OCI-LY7 (cell line): ENCODE results near the gene GADD45B. TPM values are rescaled to one million over a fixed set of nuclear protein-coding genes. Genes with fewer than 3 reads are reported as not detected.
"Not testable (repeated sequence)": the region's sequence is repeated elsewhere in the genome, so short reads cannot be mapped to it uniquely, and the experiment has no call there.

Source experiments
- BruUV-seq: library from RNA; stranded (reverse); fragments of 400-500 nt; replicated peaks from 2 replicates; lab custom pipeline; 2021; lab: Mats Ljungman, UMichigan
- CTCF ChIA-PET: fragments of 300-600 bp; sonication (Branson Sonifier 250); formaldehyde crosslinking; loops from one replicate; lab custom pipeline; 2022; ENCODE audit warnings: antibody characterized with exemption; ENCODE audit not compliant: unreplicated experiment; lab: Charles Lee
- POLR2A ChIA-PET: fragments of 300-600 bp; sonication (Branson Sonifier 250); formaldehyde crosslinking; loops from one replicate; lab custom pipeline; 2022; ENCODE audit warnings: antibody characterized with exemption; lab: Charles Lee
- DNase-seq: peaks from one replicate; pipeline ENCODE4 v3.0.0-alpha.2; 2015; ENCODE audit warnings: low spot score
- H2AFZ ChIP-seq: fragments of 200-600 bp; sonication (generic), shearing (Covaris generic); 2 replicates; pipeline ENCODE4 v1.6.1; 2014; ENCODE audit warnings: mild to moderate bottlenecking, antibody characterized with exemption, low read length, moderate library complexity
- H3K27ac ChIP-seq: fragments of 200-600 bp; sonication (generic); 2 replicates; pipeline ENCODE4 v1.5.1; 2014; ENCODE audit warnings: mixed run types, low read depth, mild to moderate bottlenecking, moderate library complexity, low read length, inconsistent platforms; ENCODE audit not compliant: poor library complexity, severe bottlenecking
- H3K36me3 ChIP-seq: fragments of 200-600 bp; sonication (generic); 2 replicates; pipeline ENCODE4 v1.6.1; 2014; ENCODE audit warnings: mild to moderate bottlenecking, antibody characterized with exemption, low read length, moderate library complexity, mixed read lengths; ENCODE audit not compliant: insufficient read depth
- H3K4me1 ChIP-seq: fragments of 200-600 bp; sonication (generic); 2 replicates; pipeline ENCODE4 v1.5.1; 2014; ENCODE audit warnings: mild to moderate bottlenecking, low read length; ENCODE audit not compliant: insufficient read depth, poor library complexity, severe bottlenecking
- H3K4me2 ChIP-seq: fragments of 200-600 bp; sonication (generic); 2 replicates; pipeline ENCODE4 v1.6.1; 2014; ENCODE audit warnings: mild to moderate bottlenecking, low read length
- H3K4me3 ChIP-seq: fragments of 200-600 bp; sonication (generic); 2 replicates; pipeline ENCODE4 v1.5.1; 2014; ENCODE audit warnings: mild to moderate bottlenecking, low read depth, low read length; ENCODE audit not compliant: poor library complexity, severe bottlenecking
- H3K79me2 ChIP-seq: fragments of 200-600 bp; sonication (generic); 2 replicates; pipeline ENCODE4 v1.6.1; 2016; ENCODE audit warnings: low read depth, mild to moderate bottlenecking, low read length, moderate library complexity, mixed read lengths; ENCODE audit not compliant: insufficient read depth
- H3K9me2 ChIP-seq: fragments of 200-600 bp; sonication (generic); 2 replicates; pipeline ENCODE4 v1.6.1; 2016; ENCODE audit warnings: mild to moderate bottlenecking, low read length, mixed read lengths; ENCODE audit not compliant: insufficient read depth
- H3K9me3 ChIP-seq: fragments of 200-600 bp; sonication (generic); 2 replicates; pipeline ENCODE4 v1.6.1; 2014; ENCODE audit warnings: mild to moderate bottlenecking, mixed run types, low read length, mixed read lengths
- H4K20me1 ChIP-seq: fragments of 200-600 bp; sonication (generic); 2 replicates; pipeline ENCODE4 v1.6.1; 2014; ENCODE audit warnings: mild to moderate bottlenecking, antibody characterized with exemption, low read length, moderate library complexity, mixed read lengths; ENCODE audit not compliant: insufficient read depth
- EZH2phosphoT487 ChIP-seq: fragments of 200-600 bp; sonication (generic); IDR thresholded peaks from 2 replicates; pipeline ENCODE4 v1.6.1; 2018; ENCODE audit warnings: low read depth, borderline replicate concordance, mild to moderate bottlenecking, mixed run types, antibody characterized with exemption, low read length, moderate library complexity, mixed read lengths
- intact Hi-C: fragments of 100-400 bp; cut with micrococcal nuclease; formaldehyde crosslinking; loops from one replicate; pipeline ENCODE4 v1.10.0; 2022; ENCODE audit not compliant: unreplicated experiment
- total RNA-seq, 2 experiments: library from RNA; depleted of rRNA in 1 of 2; stranded (reverse); fragments of >200 nt in 1 of 2; shearing (Covaris generic) in 1 of 2; gene quantifications; 2 replicates each; pipeline ENCODE4 v1.2.3, GENCODE V29; 2014 to 2022
- TF ChIP-seq, protein P1 (sequence below): fragments of 200-600 bp; sonication (generic); conservative IDR thresholded peaks from 2 replicates; pipeline ENCODE4 v1.5.1; 2014; ENCODE audit warnings: mild to moderate bottlenecking, antibody characterized with exemption, low read length, moderate library complexity, mixed read lengths

The GADD45B gene
- total RNA-seq, 2 experiments from 2014 or later, result 40.5 to 98.4 TPM

DNA sequence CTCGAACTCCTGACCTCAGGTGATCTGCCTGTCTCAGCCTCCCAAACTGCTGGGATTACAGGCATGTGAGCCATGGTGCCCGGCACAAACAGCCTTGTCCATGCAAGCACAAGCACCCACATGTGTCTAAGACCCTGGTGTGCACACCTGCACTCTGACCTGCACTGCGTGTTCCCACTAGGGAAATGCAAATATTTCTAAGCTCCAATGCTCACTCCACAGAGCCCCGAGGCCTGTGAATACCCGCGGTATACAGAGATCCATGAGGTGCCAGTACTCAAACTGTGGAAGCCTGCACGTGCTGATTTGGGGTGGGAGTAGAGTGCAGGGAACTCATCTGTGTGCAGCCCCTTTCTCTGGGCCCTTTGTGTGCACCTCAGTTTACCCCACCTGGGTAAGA, 14.7 kb downstream of the GADD45B start:
- no peaks in the 10 kb centered on the region for H3K79me2 ChIP-seq
- peak; percentile 77 for DNase-seq
- no peaks in the 10 kb centered on the region for H3K9me2 ChIP-seq
- H3K4me2 ChIP-seq, result peak overlapping the region; percentile 66
- TF ChIP-seq, protein P1, sequence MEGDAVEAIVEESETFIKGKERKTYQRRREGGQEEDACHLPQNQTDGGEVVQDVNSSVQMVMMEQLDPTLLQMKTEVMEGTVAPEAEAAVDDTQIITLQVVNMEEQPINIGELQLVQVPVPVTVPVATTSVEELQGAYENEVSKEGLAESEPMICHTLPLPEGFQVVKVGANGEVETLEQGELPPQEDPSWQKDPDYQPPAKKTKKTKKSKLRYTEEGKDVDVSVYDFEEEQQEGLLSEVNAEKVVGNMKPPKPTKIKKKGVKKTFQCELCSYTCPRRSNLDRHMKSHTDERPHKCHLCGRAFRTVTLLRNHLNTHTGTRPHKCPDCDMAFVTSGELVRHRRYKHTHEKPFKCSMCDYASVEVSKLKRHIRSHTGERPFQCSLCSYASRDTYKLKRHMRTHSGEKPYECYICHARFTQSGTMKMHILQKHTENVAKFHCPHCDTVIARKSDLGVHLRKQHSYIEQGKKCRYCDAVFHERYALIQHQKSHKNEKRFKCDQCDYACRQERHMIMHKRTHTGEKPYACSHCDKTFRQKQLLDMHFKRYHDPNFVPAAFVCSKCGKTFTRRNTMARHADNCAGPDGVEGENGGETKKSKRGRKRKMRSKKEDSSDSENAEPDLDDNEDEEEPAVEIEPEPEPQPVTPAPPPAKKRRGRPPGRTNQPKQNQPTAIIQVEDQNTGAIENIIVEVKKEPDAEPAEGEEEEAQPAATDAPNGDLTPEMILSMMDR, result no peak
- no peak for TF ChIP-seq EZH2phosphoT487
- ChIA-PET CTCF (no interaction called here), POLR2A (interaction anchor here (0.6 to 2.0 kb wide), 2 partner anchors 15 to 117 kb away, joined by 3 to 6 read pairs; partner anchors contain the start of gene GADD45B)
- intact Hi-C loops, result loop anchor here (1.0 kb wide), 1 partner anchor 15 kb away; no protein-coding TSS in a partner anchor
- H3K4me1 ChIP-seq, result peaks cover 86% of the 10 kb centered on the region
- H3K27ac ChIP-seq, result peak overlapping the region; percentile 76
- H3K4me3 ChIP-seq, result peak overlapping the region; percentile 27
- no TSS peak for BruUV-seq
- no peaks in the 10 kb centered on the region for H3K36me3 ChIP-seq
- no peaks in the 10 kb centered on the region for H4K20me1 ChIP-seq
- H3K9me3 ChIP-seq, result peaks cover 5% of the 10 kb centered on the region; the same call in 1 of the 2 replicates
- H2AFZ ChIP-seq, result peak overlapping the region; percentile 59

DNA sequence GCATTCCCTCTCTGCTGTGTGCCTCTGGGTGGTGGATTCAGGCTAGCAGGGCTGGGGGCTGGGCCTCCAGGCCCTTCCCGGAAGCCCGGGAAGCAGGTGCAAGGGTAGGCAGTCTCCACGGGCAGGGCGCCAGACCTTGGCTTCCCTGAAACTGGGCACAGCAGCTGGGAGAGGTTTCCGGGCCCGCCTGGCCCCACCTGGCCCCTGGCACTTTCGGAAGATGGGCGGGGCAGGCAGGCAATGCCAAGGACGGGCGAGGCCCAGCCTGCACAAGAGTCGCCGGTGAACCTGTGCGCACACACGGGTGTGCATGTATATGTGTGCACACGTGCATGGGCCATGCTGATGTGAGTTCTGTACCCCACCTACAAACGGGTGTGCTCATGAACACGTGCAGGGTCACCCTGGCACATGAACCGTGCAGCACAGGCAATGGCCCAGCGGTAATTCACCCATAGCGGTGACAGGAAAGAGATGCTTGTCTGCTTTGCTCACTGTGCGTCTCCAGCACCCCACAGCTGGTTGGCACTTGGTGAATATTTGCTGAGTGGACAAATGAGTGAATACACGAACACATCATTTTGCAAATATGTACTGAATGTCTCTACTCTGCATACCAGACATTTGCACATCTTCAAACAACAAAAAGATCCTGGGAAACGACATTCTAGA, 15.3 kb downstream of the GADD45B start:
- ChIA-PET CTCF (no interaction called here), POLR2A (interaction anchor here (0.6 to 2.0 kb wide), 2 partner anchors 15 to 116 kb away, joined by 3 to 6 read pairs; partner anchors contain the start of gene GADD45B)
- peak overlapping the region; percentile 27 for H3K4me3 ChIP-seq
- intact Hi-C loops, result loop anchor here (1.0 kb wide), 1 partner anchor 16 kb away; no protein-coding TSS in a partner anchor
- no peaks in the 10 kb centered on the region for H3K9me2 ChIP-seq
- no TSS peak for BruUV-seq
- H3K9me3 ChIP-seq, result peaks cover 5% of the 10 kb centered on the region; the same call in 1 of the 2 replicates
- H3K27ac ChIP-seq, result peak overlapping the region; percentile 76
- TF ChIP-seq, protein P1, result no peak
- TF ChIP-seq EZH2phosphoT487, result no peak
- peak overlapping the region; percentile 66 for H3K4me2 ChIP-seq
- peak; percentile 72 for DNase-seq
- peak overlapping the region; percentile 59 for H2AFZ ChIP-seq
- H3K4me1 ChIP-seq, result peaks cover 82% of the 10 kb centered on the region
- no peaks in the 10 kb centered on the region for H3K79me2 ChIP-seq
- no peaks in the 10 kb centered on the region for H3K36me3 ChIP-seq
- no peaks in the 10 kb centered on the region for H4K20me1 ChIP-seq

DNA sequence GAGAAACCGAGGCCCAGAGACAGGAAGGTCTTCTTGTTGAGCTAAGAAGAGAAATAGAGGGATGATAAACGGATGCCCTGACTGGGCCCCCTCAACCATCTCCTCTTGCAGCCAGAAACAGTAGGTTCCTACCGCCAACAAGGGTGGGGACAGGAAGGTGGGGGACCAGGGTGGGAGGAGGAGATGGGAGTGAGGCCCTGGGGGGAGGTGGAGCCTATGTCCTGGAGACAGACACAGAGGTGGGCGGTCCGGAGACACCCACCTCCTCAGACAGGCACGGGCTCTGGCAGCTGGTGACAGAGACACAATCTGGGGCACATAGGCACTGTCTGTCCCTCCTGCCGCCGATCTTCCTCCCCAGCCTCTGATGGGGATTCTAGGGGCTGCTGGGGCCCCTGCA, 16.9 kb downstream of the GADD45B start:
- Histone ChIP-seq H3K79me2 (no peaks in the 10 kb centered on the region), H3K9me2 (no peaks in the 10 kb centered on the region), H3K4me1 (peaks cover 80% of the 10 kb centered on the region), H3K9me3 (no peaks in the 10 kb centered on the region), H2AFZ (no peak overlapping the region), H3K27ac (peak overlapping the region; percentile 40), H3K36me3 (no peaks in the 10 kb centered on the region), H4K20me1 (no peaks in the 10 kb centered on the region), H3K4me3 (no peak overlapping the region), H3K4me2 (peak overlapping the region; percentile 40)
- POLR2A ChIA-PET, result interaction anchor here (1.6 kb wide), 1 partner anchor 15 kb away, joined by 4 read pairs; no protein-coding TSS in a partner anchor
- CTCF ChIA-PET, result no interaction called here
- TF ChIP-seq, protein P1, result no peak
- no peak for TF ChIP-seq EZH2phosphoT487
- intact Hi-C loops, result no loop called here
- DNase-seq, result no peak
- no TSS peak for BruUV-seq

DNA sequence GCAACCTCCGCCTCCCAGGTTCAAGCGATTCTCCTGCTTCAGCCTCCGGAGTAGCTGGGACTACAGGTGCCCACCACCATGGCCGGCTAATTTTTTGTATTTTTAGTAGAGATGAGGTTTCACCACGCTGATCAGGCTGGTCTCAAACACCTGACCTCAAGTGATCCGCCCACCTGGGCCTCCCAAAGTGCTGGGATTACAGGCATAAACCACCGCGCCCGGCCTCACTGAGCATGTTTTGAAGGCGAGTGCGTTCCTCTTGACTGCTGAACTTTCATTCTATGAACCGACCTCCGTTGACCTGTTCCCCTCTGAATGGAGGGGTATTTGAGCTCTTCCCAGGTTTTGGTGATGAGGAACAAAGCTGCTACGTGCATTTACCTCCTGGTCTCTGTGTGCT, 17.5 kb downstream of the GADD45B start:
- H3K9me3 ChIP-seq, H3K27ac ChIP-seq, H3K36me3 ChIP-seq, H3K79me2 ChIP-seq, H3K9me2 ChIP-seq, H4K20me1 ChIP-seq, intact Hi-C loops, CTCF ChIA-PET, BruUV-seq, H3K4me3 ChIP-seq, H2AFZ ChIP-seq, DNase-seq: not testable (repeated sequence)
- POLR2A ChIA-PET, result interaction anchor here (1.6 kb wide), 1 partner anchor 15 kb away, joined by 4 read pairs; no protein-coding TSS in a partner anchor
- Histone ChIP-seq H3K4me2 (peak overlapping the region; percentile 32; the same call in 1 of the 2 replicates), H3K4me1 (peaks cover 74% of the 10 kb centered on the region)
